Measurements from ENCODE around the gene TCIRG1. TPM values are rescaled to one million over a fixed set of nuclear protein-coding genes. Genes with fewer than 3 reads are reported as not detected.

TCIRG1 gene
- total and polyA plus RNA-seq, 2 of the 13 experiments (the other 11 are each of a cell fraction or from before 2014, with no cell fraction given) = 48.0 to 69.6 TPM

DNA sequence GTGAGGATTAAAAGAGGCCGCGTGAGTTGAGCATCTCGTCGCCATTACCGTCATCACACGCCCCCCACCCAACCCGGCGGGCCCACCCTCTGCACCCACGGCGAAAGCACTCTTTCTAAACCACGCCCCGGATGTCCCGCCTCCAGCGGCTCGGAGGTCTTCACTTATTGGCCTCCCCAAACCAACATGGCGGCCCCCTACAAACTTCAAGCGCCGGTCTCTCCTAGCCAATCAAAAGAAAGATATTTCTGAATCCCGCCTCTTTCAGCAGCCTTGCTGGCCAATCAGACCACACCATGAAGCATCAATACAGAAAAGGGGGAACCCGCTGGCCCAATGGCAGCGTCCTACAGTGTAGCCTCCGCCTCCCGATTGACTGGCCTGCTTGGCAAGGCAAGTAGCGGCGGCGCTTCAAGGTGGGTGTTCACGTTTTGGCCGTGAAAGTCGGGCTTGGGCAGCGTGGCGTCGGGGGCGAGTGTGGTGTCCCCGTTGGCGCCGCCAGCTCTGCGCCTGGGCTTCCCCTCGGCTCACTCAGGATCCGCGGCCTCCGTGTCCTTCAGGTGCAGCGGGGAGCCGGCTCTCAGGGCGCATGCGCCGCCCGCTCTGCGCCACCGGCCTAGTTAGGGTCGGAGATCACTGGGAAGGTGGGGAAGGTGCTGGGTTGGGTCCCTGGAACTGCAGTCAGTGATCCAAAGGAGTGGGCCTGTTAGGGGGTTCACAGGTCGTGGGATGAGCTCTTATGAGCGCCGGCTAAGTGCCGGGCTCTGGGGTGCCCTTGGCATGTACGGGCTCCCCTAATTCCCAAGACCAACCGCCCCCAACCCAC lies 8.3 kb upstream of the TCIRG1 start, which contains the start of gene NDUFS8:
Gene NDUFS8 (plus strand): TSS at position 364 of the 826 bp plus-strand sequence. CDS start 1,471 bp downstream, outside the sequence.
- BruUV-seq (replicated peaks) = TSS peak; percentile 55
- no peak within 1 kb of the TSS for H2AFZ ChIP-seq (ENCODE audit: low read length)
- no peaks in the 10 kb centered on the region for H4K20me1 ChIP-seq (ENCODE audit: insufficient read depth, low read length)
- peaks cover 8 to 13% of the 10 kb centered on the region in 2 experiments; a peak in 3 of 5 replicates for H3K36me3 ChIP-seq (replicated peaks in 1 of 2; ENCODE audit: control insufficient read depth in 1 of 2, insufficient read depth in 2 of 2, low read length in 2 of 2)
- ATAC-seq = peak; percentile 95
- CTCF ChIA-PET (ENCODE audit: low intra/inter-chr PET ratio, low total read pairs) = no interaction called here
- POLR2A ChIA-PET = interaction anchor here (0.7 to 3.1 kb wide), 6 partner anchors 7 to 116 kb away, joined by 3 to 13 read pairs (median 6); partner anchors contain the start of gene ALDH3B1
- intact Hi-C loops (cut with micrococcal nuclease; ENCODE audit: unreplicated experiment) (loop anchor here (1.0 kb wide), 1 partner anchor 8 kb away; no protein-coding TSS in a partner anchor), in situ Hi-C loops (cut with HindIII; ENCODE audit: extremely low pct_ligation_motif_present, low pct_unique_long_range_greater_than_20kb) (no loop called here)
- H3K4me1 ChIP-seq (ENCODE audit: insufficient read depth, low read length) = peaks cover 34% of the 10 kb centered on the region
- 0% methylated on average over 34 of the region's 56 CpGs for WGBS (ENCODE audit: low lambda C conversion rate)
- no peaks in the 10 kb centered on the region for H3K9me3 ChIP-seq (ENCODE audit: low read length)
- no peaks in the 10 kb centered on the region; a peak in 1 of 5 replicates for H3K27me3 ChIP-seq (ENCODE audit: control insufficient read depth in 1 of 2, insufficient read depth in 2 of 2, low read length in 2 of 2)
- H3K27ac ChIP-seq (ENCODE audit: extremely low read length, insufficient read depth, low read length) = peak within 1 kb of the TSS; percentile 86
- peak within 1 kb of the TSS; percentile 78 to 84 (median 83) for H3K4me3 ChIP-seq (replicated peaks in 1 of 3; ENCODE audit: insufficient read depth in 1 of 3, low read depth in 2 of 3, low read length in 3 of 3)
- peak within 1 kb of the TSS; percentile 96 for H3K9ac ChIP-seq (ENCODE audit: insufficient read depth, low read depth, low read length)
- FAIRE-seq = peak; percentile 92
- DNase-seq (ENCODE audit: low spot score) = peak; percentile 99
- peaks cover 26% of the 10 kb centered on the region for H3K79me2 ChIP-seq (ENCODE audit: insufficient read depth, low read length)
- peak within 1 kb of the TSS; percentile 97 for H3K4me2 ChIP-seq (ENCODE audit: low read depth, low read length)
- TF ChIP-seq E2F2 (CRISPR knock-in tag; IDR thresholded peaks at IDR 0.05; ENCODE audit: borderline replicate concordance) (0 out of 2 replicates have a peak, but pooled peaks have one; percentile 30), DZIP1 (CRISPR knock-in tag; IDR thresholded peaks at IDR 0.05) (no peak), ZZZ3 (CRISPR knock-in tag; IDR thresholded peaks at IDR 0.05; ENCODE audit: borderline replicate concordance) (no peak), MTF2 (CRISPR knock-in tag; IDR thresholded peaks at IDR 0.05; ENCODE audit: borderline replicate concordance) (peak; percentile 92; the same call in 1 of the 2 replicates), ZNF12 (CRISPR knock-in tag; IDR thresholded peaks at IDR 0.05) (0 out of 2 replicates have a peak, but pooled peaks have one; percentile 30), RFX1 (IDR thresholded peaks at IDR 0.05) (no peak), ZNF782 (CRISPR knock-in tag; IDR thresholded peaks at IDR 0.05; ENCODE audit: borderline replicate concordance) (peak; percentile 60; the same call in 1 of the 2 replicates), HIVEP1 (CRISPR knock-in tag; IDR thresholded peaks at IDR 0.05) (peak; percentile 77; the same call in 1 of the 2 replicates), ZNF891 (CRISPR knock-in tag; IDR thresholded peaks at IDR 0.05) (peak; percentile 80), KDM1A (CRISPR knock-in tag; IDR thresholded peaks at IDR 0.05) (0 out of 2 replicates have a peak, but pooled peaks have one; percentile 5), XBP1 (CRISPR knock-in tag; IDR thresholded peaks at IDR 0.05) (no peak)
- TF ChIP-seq, protein P1, sequence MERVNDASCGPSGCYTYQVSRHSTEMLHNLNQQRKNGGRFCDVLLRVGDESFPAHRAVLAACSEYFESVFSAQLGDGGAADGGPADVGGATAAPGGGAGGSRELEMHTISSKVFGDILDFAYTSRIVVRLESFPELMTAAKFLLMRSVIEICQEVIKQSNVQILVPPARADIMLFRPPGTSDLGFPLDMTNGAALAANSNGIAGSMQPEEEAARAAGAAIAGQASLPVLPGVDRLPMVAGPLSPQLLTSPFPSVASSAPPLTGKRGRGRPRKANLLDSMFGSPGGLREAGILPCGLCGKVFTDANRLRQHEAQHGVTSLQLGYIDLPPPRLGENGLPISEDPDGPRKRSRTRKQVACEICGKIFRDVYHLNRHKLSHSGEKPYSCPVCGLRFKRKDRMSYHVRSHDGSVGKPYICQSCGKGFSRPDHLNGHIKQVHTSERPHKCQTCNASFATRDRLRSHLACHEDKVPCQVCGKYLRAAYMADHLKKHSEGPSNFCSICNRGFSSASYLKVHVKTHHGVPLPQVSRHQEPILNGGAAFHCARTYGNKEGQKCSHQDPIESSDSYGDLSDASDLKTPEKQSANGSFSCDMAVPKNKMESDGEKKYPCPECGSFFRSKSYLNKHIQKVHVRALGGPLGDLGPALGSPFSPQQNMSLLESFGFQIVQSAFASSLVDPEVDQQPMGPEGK (CRISPR knock-in tag; IDR thresholded peaks at IDR 0.05) = peak; percentile 47; the same call in 1 of the 2 replicates
- TF ChIP-seq, protein P2, sequence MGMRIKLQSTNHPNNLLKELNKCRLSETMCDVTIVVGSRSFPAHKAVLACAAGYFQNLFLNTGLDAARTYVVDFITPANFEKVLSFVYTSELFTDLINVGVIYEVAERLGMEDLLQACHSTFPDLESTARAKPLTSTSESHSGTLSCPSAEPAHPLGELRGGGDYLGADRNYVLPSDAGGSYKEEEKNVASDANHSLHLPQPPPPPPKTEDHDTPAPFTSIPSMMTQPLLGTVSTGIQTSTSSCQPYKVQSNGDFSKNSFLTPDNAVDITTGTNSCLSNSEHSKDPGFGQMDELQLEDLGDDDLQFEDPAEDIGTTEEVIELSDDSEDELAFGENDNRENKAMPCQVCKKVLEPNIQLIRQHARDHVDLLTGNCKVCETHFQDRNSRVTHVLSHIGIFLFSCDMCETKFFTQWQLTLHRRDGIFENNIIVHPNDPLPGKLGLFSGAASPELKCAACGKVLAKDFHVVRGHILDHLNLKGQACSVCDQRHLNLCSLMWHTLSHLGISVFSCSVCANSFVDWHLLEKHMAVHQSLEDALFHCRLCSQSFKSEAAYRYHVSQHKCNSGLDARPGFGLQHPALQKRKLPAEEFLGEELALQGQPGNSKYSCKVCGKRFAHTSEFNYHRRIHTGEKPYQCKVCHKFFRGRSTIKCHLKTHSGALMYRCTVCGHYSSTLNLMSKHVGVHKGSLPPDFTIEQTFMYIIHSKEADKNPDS (CRISPR knock-in tag; IDR thresholded peaks at IDR 0.05) = no peak; the same call in 1 of the 2 replicates

Measured in HepG2 (cell line).